Glomerular visceral epithelial cell (primary cell): ENCODE data around the gene TBC1D2B.

ENCODE experiments used
- DNase-seq: peaks from one replicate; pipeline ENCODE4 v3.0.0-alpha.2; 2016; ENCODE audit errors: extremely low spot score

Gene TBC1D2B

GRCh38 chr15:78072080-78072892 lies 5.2 kb downstream of the TBC1D2B start:
- DNase-seq = no peak

GRCh38 chr15:78071383-78071782 lies 6.1 kb downstream of the TBC1D2B start:
- no peak for DNase-seq

GRCh38 chr15:78070049-78070700 lies 7.3 kb downstream of the TBC1D2B start:
- DNase-seq = no peak

GRCh38 chr15:78069462-78070029 lies 8.0 kb downstream of the TBC1D2B start:
- no peak for DNase-seq

- no peak for DNase-seq
Observed at GRCh38 chr15:78069052-78069414, 8.5 kb downstream of the TBC1D2B start.

GRCh38 chr15:78067328-78068228 lies 9.9 kb downstream of the TBC1D2B start:
- no peak for DNase-seq

GRCh38 chr15:78065973-78066946 lies 11.3 kb downstream of the TBC1D2B start:
- peak; percentile 65 for DNase-seq

GRCh38 chr15:78065284-78065872 lies 12.1 kb downstream of the TBC1D2B start:
- DNase-seq = peak; percentile 96

- DNase-seq = no peak
Observed at GRCh38 chr15:78064544-78064943, 13.0 kb downstream of the TBC1D2B start.

- DNase-seq = no peak
Observed at GRCh38 chr15:78063970-78064385, 13.5 kb downstream of the TBC1D2B start.

- DNase-seq = no peak
Observed at GRCh38 chr15:78063217-78063616, 14.3 kb downstream of the TBC1D2B start.

GRCh38 chr15:78061963-78062427 lies 15.5 kb downstream of the TBC1D2B start:
- peak; percentile 38 for DNase-seq

GRCh38 chr15:78060232-78060631 lies 17.3 kb downstream of the TBC1D2B start:
- no peak for DNase-seq

- no peak for DNase-seq
Observed at GRCh38 chr15:78059110-78059839, 18.2 kb downstream of the TBC1D2B start.

GRCh38 chr15:78058401-78058935 lies 19.0 kb downstream of the TBC1D2B start:
- DNase-seq = no peak

GRCh38 chr15:78057803-78058202 lies 19.7 kb downstream of the TBC1D2B start:
- no peak for DNase-seq

GRCh38 chr15:78056714-78057269 lies 20.7 kb downstream of the TBC1D2B start:
- peak; percentile 71 for DNase-seq

GRCh38 chr15:78055919-78056713 lies 21.4 kb downstream of the TBC1D2B start:
- peak; percentile 48 for DNase-seq
